ENCODE measurements around the gene DUSP11. TPM values are rescaled to one million over a fixed set of nuclear protein-coding genes. Genes with fewer than 3 reads are reported as not detected.
A peak's percentile ranks its signal among the peaks of the same experiment; 100 is the strongest.

Gene DUSP11
- total and polyA plus RNA-seq, 9 of the 15 experiments (the other 6 are each of a cell fraction or from before 2014, with no cell fraction given) = 20.7 to 79.8 (median 29.3) TPM

GRCh38 chr2:73780237-73780582 lies 307 bp upstream of the DUSP11 start (continued):
- TF ChIP-seq ZBTB49 (CRISPR knock-in tag; IDR thresholded peaks at IDR 0.05; ENCODE audit: borderline replicate concordance) (no peak), FOXJ2 (tag; IDR thresholded peaks at IDR 0.05) (0 out of 2 replicates have a peak, but pooled peaks have one; percentile 2), MTA1 (IDR thresholded peaks at IDR 0.05; ENCODE audit: borderline replicate concordance) (no peak), SIN3A (IDR thresholded peaks at IDR 0.05; ENCODE audit: borderline replicate concordance in 2 of 2, control insufficient read depth in 1 of 2, low read depth in 2 of 2, low read length in 2 of 2) (no peak), HIVEP1 (CRISPR knock-in tag; IDR thresholded peaks at IDR 0.05) (no peak), ZBED1 (IDR thresholded peaks at IDR 0.05) (no peak), MED1 (CRISPR knock-in tag; IDR thresholded peaks at IDR 0.05; ENCODE audit: borderline replicate concordance) (no peak), SRSF7 (optimal IDR thresholded peaks at IDR 0.05; ENCODE audit: low read depth, low read length) (no peak), SRF (CRISPR knock-in tag; IDR thresholded peaks at IDR 0.05) (0 out of 4 replicates have a peak, but pooled peaks of 1 of the 2 experiments have one; percentile 29), ZC3H8 (IDR thresholded peaks at IDR 0.05) (no peak), ATF1 (CRISPR knock-in tag; IDR thresholded peaks at IDR 0.05) (no peak), ATF1 (tag; IDR thresholded peaks at IDR 0.05) (peak; percentile 10; the same call in 1 of the 2 replicates), ZBTB11 (CRISPR knock-in tag; IDR thresholded peaks at IDR 0.05) (peak in 1 of 3 experiments; percentile 34; a peak in 1 of 6 replicates), HMGXB4 (CRISPR knock-in tag; IDR thresholded peaks at IDR 0.05) (0 out of 2 replicates have a peak, but pooled peaks have one; percentile 5), NFE2 (IDR thresholded peaks at IDR 0.05; ENCODE audit: low read depth) (no peak), TFAP4 (CRISPR knock-in tag; IDR thresholded peaks at IDR 0.05; ENCODE audit: borderline replicate concordance) (0 out of 2 replicates have a peak, but pooled peaks have one; percentile 4), NR2C2 (CRISPR knock-in tag; IDR thresholded peaks at IDR 0.05) (no peak), NR2C2 (tag; IDR thresholded peaks at IDR 0.05) (0 out of 2 replicates have a peak, but pooled peaks have one; percentile 8), ARNT (IDR thresholded peaks at IDR 0.05) (peak in 1 of 2 experiments; percentile 47; a peak in 1 of 4 replicates), JUND (IDR thresholded peaks at IDR 0.05; ENCODE audit: borderline replicate concordance, low read depth, low read length) (no peak), JUND (tag; IDR thresholded peaks at IDR 0.05; ENCODE audit: borderline replicate concordance, low read depth, low read length) (no peak)
